Endodermal cell (in vitro differentiated cells): Measurements from ENCODE around the gene TACC2. TPM values are rescaled to one million over a fixed set of nuclear protein-coding genes. Genes with fewer than 3 reads are reported as not detected.

ENCODE experiments used
- DNase-seq: peaks from one replicate; pipeline ENCODE4 v3.0.0-alpha.2; 2017
- H3K27ac ChIP-seq: 2 replicates; pipeline ENCODE4 v1.5.1; 2013; ENCODE audit warnings: mild to moderate bottlenecking, low read depth, low read length, moderate library complexity
- H3K27me3 ChIP-seq: 2 replicates; pipeline ENCODE4 v1.6.1; 2013; ENCODE audit warnings: mild to moderate bottlenecking, low read length, moderate library complexity; ENCODE audit not compliant: insufficient read depth, control insufficient read depth, poor library complexity, severe bottlenecking
- H3K36me3 ChIP-seq: 2 replicates; pipeline ENCODE4 v1.7.0; 2013; ENCODE audit warnings: mild to moderate bottlenecking, low read length, moderate library complexity; ENCODE audit not compliant: control insufficient read depth, insufficient read depth
- H3K4me1 ChIP-seq: one replicate; pipeline ENCODE4 v1.7.0; 2013; ENCODE audit warnings: low read length; ENCODE audit not compliant: control insufficient read depth, insufficient read depth
- H3K4me3 ChIP-seq: 2 replicates; pipeline ENCODE4 v1.5.1; 2013; ENCODE audit warnings: mild to moderate bottlenecking, low read length, moderate library complexity
- H3K9ac ChIP-seq: 2 replicates; pipeline ENCODE4 v1.6.1; 2013; ENCODE audit warnings: mild to moderate bottlenecking, low read length, moderate library complexity; ENCODE audit not compliant: poor library complexity, severe bottlenecking; ENCODE audit errors: extremely low read depth
- H3K9me3 ChIP-seq: 2 replicates; pipeline ENCODE4 v1.6.1; 2013; ENCODE audit warnings: mild to moderate bottlenecking, low read length, moderate library complexity; ENCODE audit not compliant: control insufficient read depth
- H3K27ac Mint-ChIP-seq: 2 replicates; pipeline ENCODE4 v1.8.0; 2020; ENCODE audit warnings: mixed read lengths
- H3K27me3 Mint-ChIP-seq: 2 replicates; pipeline ENCODE4 v1.8.0; 2021; ENCODE audit warnings: mild to moderate bottlenecking, mixed read lengths; ENCODE audit not compliant: insufficient read depth
- H3K36me3 Mint-ChIP-seq: 2 replicates; pipeline ENCODE4 v1.8.0; 2020; ENCODE audit warnings: low read depth, mixed read lengths
- H3K4me1 Mint-ChIP-seq: 2 replicates; pipeline ENCODE4 v1.8.0; 2020; ENCODE audit warnings: mixed read lengths
- H3K4me3 Mint-ChIP-seq: 2 replicates; pipeline ENCODE4 v1.8.0; 2020; ENCODE audit warnings: mild to moderate bottlenecking, moderate library complexity, mixed read lengths
- H3K9me3 Mint-ChIP-seq: 2 replicates; pipeline ENCODE4 v1.8.0; 2020; ENCODE audit warnings: mild to moderate bottlenecking, mixed read lengths
- WGBS, 2 experiments: methylation state at CpG; one replicate each; pipeline versions ENCODE4 v1.1.5 to v1.1.7; 2013; ENCODE audit warnings: missing lambda C conversion rate in 2 of 2, mixed read lengths in 1 of 2; ENCODE audit not compliant: insufficient coverage in 1 of 2, insufficient read length in 1 of 2; 5-methylcytosine and 5-hydroxymethylcytosine counted together
- total RNA-seq, 2 donors: library from RNA; stranded (reverse); fragmentation: NEBNext Ultra II Directional in 1 of 2; extraction: Animal tissue kit (Norgen Biotek cat#: 25700) in 1 of 2; gene quantifications; 2 replicates in 1 of 2; 3 replicates in 1 of 2; pipeline ENCODE4 v1.2.1, GENCODE V29; 2021
- TF ChIP-seq, protein P1 (sequence below): fragments of 200-600 bp; sonication (generic); conservative IDR thresholded peaks from 2 replicates; pipeline ENCODE4 v1.5.0; 2021; ENCODE audit warnings: antibody characterized with exemption, mild to moderate bottlenecking

TACC2 gene
- total RNA-seq, 2 donors from 2014 or later = 24.5 to 34.1 TPM

DNA sequence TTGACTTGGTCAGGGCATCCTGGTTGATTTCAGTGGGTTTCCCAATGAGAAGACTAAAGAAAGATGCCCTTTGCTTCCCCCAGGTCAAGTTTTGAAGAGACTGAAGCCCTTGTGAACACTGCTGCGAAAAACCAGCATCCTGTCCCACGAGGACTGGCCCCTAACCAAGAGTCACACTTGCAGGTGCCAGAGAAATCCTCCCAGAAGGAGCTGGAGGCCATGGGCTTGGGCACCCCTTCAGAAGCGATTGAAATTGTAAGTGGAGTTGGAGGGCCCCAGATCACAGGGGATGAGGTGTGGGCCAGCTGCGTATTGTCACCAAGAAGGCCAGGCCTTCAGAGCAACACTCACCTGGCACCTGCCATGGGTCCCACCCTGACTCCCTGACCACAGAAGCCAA is 238.8 kb downstream of the TACC2 start:
- Histone ChIP-seq H3K27ac (no peak overlapping the region), H3K36me3 (peaks cover 55% of the 10 kb centered on the region), H3K27me3 (no peaks in the 10 kb centered on the region), H3K4me3 (no peak overlapping the region), H3K9ac (no peak overlapping the region), H3K4me1 (no peaks in the 10 kb centered on the region), H3K9me3 (no peaks in the 10 kb centered on the region)
- Mint-ChIP-seq H3K4me1 (no peaks in the 10 kb centered on the region), H3K4me3 (no peak overlapping the region), H3K36me3 (peaks cover 51% of the 10 kb centered on the region), H3K27ac (no peak overlapping the region), H3K27me3 (no peaks in the 10 kb centered on the region), H3K9me3 (no peaks in the 10 kb centered on the region)
- TF ChIP-seq, protein P1, sequence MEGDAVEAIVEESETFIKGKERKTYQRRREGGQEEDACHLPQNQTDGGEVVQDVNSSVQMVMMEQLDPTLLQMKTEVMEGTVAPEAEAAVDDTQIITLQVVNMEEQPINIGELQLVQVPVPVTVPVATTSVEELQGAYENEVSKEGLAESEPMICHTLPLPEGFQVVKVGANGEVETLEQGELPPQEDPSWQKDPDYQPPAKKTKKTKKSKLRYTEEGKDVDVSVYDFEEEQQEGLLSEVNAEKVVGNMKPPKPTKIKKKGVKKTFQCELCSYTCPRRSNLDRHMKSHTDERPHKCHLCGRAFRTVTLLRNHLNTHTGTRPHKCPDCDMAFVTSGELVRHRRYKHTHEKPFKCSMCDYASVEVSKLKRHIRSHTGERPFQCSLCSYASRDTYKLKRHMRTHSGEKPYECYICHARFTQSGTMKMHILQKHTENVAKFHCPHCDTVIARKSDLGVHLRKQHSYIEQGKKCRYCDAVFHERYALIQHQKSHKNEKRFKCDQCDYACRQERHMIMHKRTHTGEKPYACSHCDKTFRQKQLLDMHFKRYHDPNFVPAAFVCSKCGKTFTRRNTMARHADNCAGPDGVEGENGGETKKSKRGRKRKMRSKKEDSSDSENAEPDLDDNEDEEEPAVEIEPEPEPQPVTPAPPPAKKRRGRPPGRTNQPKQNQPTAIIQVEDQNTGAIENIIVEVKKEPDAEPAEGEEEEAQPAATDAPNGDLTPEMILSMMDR = no peak
- no peak for DNase-seq
- WGBS, 2 experiments = 83 to 97% methylated on average over 4 of the region's 4 CpGs

DNA sequence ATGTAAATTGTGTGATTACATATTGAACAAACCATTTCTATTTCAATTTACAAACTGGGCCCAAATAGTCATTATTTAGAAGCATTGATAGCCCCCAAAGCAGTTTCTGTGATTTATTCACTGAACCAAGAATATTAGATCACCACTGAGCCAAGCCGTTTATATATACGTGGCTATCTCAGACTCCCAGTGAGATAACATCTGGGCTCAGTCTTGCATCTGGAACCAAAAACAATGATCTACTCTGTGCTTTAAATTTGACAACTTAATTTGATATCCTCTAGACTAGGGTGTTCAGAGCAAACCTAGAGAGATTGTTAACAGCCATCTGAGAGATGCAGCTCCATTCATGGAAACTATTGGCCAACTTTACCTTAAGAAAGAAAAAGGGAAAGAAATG is 240.7 kb downstream of the TACC2 start:
- Mint-ChIP-seq H3K27me3 (no peaks in the 10 kb centered on the region), H3K36me3 (peaks cover 56% of the 10 kb centered on the region), H3K9me3 (no peaks in the 10 kb centered on the region), H3K4me1 (no peaks in the 10 kb centered on the region), H3K4me3 (no peak overlapping the region), H3K27ac (no peak overlapping the region)
- no peak overlapping the region for H3K4me3 ChIP-seq
- H3K9me3 ChIP-seq = no peaks in the 10 kb centered on the region
- no peak for DNase-seq
- H3K27me3 ChIP-seq = no peaks in the 10 kb centered on the region
- WGBS, 2 experiments = 88 to 91% methylated on average over 2 of the region's 2 CpGs
- H3K27ac ChIP-seq = no peak overlapping the region
- H3K9ac ChIP-seq = no peak overlapping the region
- H3K36me3 ChIP-seq = peaks cover 47% of the 10 kb centered on the region
- H3K4me1 ChIP-seq = no peaks in the 10 kb centered on the region
- TF ChIP-seq, protein P1 = no peak

DNA sequence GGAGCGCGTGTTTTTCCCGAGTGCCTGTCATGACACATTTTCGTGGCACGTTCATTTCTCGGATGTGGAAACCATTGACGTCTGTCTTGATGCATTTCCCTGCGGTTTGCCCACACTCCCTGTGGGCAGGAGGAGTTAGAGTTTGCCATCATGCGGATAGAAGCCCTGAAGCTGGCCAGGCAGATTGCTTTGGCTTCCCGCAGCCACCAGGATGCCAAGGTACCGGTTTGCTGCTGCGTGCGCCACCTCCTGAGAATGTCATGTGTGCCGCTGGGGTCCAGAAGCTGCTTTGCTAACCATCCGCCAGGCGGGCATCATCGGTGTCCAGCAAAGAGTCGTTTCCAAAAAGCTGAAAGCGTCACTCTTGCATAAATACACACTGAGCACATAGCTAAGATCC is 241.3 kb downstream of the TACC2 start:
- TF ChIP-seq, protein P1 = no peak
- no peak overlapping the region for H3K9ac ChIP-seq
- no peaks in the 10 kb centered on the region for H3K27me3 ChIP-seq
- no peaks in the 10 kb centered on the region for H3K9me3 ChIP-seq
- no peak overlapping the region for H3K27ac ChIP-seq
- no peaks in the 10 kb centered on the region for H3K4me1 Mint-ChIP-seq
- no peaks in the 10 kb centered on the region for H3K27me3 Mint-ChIP-seq
- H3K4me3 ChIP-seq = no peak overlapping the region
- no peaks in the 10 kb centered on the region for H3K4me1 ChIP-seq
- 93 to 98% methylated on average over 15 to 19 of the region's 19 CpGs for WGBS, 2 experiments
- no peak for DNase-seq
- H3K9me3 Mint-ChIP-seq = no peaks in the 10 kb centered on the region
- H3K4me3 Mint-ChIP-seq = no peak overlapping the region
- peaks cover 52% of the 10 kb centered on the region for H3K36me3 Mint-ChIP-seq
- H3K27ac Mint-ChIP-seq = no peak overlapping the region
- peaks cover 43% of the 10 kb centered on the region for H3K36me3 ChIP-seq
